GM19452 (cell line): ENCODE data around the gene PRDM15.

Experiments used
- ATAC-seq: cut with Tn5 transposase; IDR thresholded peaks from one replicate; pipeline ENCODE4 v1.9.1; 2021; ENCODE audit not compliant: unreplicated experiment

The PRDM15 gene

DNA sequence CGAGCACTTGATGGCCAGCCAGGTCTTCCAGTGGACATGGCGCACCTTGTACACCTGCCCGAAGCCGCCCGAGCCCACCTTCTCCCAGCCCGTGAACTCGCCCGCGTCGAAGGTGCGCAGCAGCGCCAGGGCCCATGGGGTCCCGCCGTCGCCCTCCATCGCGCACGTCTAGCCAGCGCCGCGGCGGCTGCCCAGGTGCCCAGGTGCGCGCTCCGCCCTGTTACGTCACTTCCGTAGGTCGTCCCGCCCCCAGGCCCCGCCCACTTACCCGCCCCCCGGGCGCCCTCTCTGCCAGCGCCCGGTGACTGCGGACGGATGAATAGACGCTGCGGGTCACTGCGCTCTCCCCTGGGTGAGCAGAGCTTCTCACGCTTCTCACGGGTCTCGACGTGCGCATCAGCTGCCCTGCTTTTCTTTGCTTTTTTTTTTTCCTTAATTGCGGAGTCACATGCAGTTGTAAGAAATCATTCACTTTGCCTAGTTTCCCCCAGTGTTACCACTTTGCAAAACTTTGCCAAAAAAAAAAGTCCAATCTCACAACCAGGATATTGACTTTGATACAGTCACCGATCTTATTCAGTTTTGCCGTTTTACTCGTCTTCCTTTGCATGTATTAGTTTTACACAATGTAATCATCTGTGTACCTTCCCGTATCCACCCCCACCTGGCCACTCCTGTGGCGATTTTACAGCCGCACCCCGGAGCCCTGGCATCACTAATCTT is 112.1 kb downstream of the PRDM15 start, which contains the start of gene RIPK4:
RIPK4 (minus strand) TSS at position 170 of the 723 bp plus-strand sequence; CDS start at position 159, 11 bp downstream.
- no peak for ATAC-seq

DNA sequence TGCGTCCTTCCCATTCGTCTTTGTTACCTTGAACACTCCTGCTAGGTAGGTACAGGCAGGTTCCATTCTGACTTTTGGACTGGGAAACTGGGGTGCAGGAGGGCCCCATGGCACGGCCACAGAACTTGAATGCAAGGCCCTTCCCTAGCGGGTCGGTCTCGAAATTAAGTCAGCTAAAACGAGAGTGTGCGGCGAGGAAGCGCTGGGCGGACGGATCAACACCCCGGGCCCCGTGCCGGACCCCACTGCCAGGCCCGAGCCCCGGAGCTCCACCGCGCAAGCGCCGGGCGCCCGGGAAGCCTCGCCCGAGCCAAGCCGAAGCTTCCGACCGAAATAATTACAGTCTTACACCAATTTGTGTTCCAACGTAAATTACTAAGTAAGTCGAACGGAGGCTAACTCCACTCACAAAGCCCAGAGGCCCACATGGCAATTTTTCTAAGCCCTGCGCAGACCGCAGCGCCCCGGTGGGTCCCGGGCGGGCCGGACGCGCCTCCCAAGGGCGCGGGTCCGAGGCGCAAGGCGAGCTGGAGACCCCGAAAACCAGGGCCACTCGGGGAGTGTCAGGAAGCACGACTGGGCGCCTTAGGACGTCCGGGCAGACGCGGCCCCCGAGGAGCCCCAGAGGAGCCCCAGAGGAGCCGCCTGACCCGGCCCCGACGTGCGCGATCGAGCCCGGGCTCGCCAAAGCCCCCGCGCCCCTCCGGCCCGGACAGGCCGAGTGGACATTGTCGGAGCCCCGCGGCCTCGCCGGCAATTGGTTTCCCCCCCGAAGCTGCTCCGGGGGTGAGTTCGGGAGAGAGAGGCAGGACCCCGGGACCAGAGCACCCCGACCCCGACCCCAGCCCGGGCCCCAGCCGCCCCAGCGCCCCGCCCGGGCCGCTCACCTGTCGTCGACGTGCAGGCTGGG is 112.9 kb downstream of the PRDM15 start:
- no peak for ATAC-seq

DNA sequence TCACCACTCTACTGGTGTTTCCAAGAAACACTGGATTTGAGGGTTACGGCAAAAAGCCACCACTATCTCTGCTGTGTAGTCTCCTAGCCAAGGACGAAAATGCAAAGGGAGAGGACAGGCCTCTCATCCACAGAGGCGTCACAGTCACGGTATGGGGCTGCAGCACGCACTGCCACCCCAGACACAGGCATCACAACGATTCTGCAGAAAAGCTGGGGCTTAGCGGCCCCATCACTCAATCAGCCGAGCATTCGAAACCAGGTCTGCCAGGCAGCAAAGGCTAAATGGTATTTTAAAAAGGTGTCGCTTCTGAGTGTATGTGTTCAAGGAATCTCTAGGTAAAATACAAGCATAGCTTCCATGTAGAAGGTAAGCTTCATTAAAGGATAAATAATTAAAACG is 113.7 kb downstream of the PRDM15 start:
- ATAC-seq, result no peak

DNA sequence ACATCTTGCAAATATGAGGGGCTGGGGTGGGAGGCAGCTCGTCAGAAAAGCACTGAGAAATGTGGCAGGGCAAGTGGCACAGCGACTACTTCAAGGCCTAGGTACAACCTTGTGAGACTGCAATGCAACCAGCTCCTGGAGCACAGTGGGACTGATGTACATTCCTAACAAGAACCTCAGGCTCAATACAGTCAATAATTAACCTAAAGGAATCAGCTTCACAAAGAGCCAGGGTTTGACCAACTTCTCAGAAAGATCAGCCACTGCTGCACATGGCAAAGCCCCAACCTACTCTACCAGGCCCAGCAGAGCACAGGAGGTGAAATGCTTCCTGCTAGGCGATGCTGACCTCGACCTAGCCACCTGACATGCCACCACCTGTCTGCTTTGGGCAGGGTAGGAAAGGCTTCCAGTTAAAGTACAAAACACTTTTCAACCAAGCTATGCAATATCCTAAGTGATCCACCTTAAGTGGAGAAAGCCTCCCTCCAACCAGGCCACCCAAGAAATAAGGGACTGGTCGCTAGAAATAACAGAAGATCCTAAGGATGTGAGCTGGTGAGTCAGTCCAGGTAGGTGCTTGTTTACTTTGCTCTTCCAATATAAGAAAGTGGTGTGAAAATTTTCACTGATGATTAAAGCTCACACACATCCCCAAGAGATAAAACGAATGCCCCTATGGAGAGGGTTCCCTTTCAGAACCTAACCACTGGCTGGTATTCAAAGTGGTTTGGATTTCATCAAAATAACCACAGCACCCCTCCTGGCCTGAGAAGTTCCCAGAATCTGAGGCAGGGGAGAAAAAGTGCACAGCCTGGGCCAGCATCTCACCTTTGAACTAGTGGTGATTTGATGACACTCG is 114.4 kb downstream of the PRDM15 start:
- no peak for ATAC-seq

DNA sequence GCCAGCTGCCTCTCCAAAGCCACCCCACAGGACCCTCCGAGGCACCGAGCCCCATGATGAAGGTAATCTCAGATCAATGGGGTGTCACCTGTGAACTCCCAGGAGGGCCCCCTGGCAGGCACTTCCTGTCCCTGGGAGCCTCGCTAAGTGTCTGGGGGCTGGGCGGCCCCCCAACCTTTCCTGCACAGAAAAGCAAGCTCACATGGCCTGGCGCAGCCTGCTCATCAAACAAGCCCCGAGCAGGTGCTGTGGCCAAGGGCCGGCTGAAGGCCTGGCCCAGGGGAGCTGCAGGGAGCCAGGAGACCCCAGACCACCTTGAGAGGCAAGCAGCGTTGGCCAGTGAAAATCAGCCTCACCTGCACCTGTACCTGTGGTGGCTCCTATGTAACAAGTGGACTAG is 115.1 kb downstream of the PRDM15 start:
- ATAC-seq, result no peak

DNA sequence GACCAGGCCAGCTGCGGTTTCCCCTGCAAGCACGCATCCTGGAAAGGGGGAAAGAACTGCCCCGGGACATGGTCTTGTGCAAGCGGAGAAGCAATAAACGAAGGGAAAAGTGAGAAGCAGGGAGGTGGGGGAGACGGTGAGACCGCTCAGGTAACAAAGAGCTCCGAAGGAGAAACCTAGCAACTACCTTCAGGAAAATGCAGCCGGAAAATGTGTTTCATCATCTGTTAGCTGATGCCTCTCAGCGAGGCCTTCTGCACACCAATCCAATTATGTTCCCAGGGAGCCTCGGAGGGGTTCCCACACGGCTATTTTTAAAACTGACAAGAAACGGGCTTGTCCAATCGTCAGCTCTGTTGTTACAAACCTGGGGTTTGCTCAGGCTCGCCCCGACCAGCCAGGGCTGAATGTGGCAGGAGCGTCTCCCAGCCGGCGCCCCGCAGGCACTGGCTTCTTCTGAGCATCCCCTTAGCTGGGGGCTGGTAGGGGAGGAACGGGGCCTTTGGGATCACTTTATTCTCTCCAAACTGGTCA is 115.7 kb downstream of the PRDM15 start:
- no peak for ATAC-seq

DNA sequence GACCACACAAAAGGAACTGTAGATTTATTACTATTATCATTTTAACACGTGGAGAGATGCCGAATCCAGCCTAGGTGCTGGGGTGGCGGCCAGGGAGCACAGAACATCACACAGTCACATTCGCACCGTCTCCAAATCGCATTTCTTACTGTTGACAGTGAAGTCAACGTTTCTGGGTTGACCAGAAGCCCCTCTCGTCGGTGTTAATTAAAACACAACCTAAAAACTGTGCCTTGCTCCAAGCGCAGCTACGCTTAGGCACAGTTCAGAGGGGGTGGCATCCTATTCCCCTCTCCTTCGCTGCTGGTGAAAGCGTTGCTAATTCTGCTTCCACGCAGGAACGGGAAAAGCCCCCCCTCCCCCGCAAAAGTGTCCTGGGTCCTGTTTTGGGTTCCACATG is 116.4 kb downstream of the PRDM15 start:
- ATAC-seq, result no peak

DNA sequence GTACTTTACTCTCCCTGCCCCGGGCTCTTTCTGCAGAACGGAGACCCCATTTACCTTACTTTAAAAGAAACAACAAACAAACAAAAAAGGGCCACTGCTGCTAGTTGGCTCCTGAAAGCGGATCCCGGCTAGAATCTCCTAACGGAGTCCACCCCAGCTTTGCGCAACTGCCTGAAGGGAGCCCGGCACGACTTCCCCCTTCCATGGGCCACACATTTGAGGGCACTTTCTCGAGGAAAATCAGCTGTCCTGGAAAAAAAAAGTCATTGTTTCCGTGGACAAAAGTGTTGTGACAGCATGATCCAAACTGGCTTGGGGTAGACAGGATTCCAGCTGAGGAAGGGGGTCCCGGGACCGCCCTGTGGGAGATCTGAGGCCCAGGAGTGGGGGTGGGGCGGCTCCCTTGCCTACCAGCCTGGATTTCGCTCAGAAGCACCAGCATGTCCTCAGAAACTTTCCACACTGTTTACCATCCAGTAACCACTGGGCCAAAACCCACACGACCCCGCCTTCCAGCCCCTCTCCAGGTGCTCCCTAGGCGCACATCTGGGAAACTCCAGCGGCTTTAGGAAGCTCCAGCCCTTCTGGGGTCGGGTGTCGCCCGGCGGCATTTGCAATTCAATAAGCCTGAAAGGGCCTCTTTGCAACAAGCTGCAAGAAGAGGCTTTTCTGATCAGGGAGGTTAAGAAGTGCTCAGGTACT is 117.1 kb downstream of the PRDM15 start:
- ATAC-seq, result no peak

DNA sequence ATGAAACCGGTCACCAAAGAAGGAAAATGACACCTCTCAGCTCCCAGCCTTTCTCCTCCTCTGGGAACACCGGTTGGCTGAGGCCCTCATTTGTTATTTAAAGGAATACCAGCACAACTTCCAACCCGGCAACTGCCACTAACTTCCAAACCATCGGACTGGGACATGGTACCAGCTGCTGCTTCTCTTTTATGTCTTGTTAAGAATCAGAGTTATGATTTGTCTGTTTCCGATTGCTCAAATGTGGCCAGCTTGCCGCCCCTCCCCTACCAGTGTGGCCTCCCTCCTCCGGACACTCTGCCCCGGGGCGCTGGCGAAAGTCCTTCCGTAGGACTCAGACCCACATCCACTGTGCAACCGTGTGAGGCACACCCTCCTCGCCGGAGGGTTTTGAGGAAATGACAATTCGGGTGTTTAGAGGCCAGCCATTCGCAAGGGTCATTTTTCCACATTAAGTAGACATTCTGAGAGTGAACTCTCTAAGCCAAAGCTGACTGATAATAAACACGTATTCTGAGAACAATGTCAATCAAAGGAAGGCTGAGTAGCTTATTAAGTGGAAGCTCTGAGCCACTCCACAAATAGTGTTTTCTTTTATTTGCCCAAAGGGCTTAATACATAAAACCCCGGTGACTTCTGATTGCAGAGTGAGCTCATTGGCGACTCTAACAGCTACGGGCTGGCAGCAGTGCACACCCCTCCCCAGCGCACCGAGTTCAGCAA is 117.8 kb downstream of the PRDM15 start:
- ATAC-seq, result no peak

DNA sequence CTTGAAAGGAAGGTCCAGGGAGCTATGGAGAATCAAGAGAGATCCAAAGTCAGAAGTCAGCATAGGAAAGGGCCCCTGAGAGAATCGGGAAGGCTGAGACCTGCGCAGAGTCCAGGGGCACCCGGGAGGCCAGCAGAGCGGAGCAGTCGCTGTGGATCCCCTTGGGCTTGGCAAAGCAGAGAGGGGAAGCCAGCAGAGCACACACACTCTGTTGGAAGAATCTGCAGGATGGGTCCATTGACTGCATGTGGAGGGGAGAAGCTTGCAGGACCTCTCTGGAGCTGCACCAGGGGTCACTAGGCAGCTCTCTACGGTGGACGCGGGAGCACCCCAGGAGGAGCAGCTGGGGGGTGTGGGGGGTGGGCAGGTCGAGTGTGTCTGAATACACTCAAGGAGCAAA is 118.7 kb downstream of the PRDM15 start:
- no peak for ATAC-seq

DNA sequence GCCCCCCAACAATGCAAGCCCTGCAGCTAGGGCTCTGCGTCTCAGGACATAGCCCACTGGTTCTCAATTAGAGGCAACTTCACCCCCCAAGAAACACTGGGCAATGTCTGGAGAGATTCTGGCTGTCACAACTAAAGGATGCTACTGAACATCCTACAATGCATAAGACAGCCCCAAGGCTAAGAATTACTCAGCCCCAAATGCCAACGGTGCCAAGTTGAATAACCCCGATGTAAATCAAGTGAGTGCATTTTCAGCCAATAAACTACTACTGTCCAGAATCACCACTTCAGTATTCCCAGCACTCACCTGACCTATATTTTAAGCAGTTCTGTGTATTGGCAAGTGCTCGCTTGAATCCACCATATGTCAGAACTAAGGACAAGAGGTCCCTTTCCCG is 119.2 kb downstream of the PRDM15 start:
- no peak for ATAC-seq

DNA sequence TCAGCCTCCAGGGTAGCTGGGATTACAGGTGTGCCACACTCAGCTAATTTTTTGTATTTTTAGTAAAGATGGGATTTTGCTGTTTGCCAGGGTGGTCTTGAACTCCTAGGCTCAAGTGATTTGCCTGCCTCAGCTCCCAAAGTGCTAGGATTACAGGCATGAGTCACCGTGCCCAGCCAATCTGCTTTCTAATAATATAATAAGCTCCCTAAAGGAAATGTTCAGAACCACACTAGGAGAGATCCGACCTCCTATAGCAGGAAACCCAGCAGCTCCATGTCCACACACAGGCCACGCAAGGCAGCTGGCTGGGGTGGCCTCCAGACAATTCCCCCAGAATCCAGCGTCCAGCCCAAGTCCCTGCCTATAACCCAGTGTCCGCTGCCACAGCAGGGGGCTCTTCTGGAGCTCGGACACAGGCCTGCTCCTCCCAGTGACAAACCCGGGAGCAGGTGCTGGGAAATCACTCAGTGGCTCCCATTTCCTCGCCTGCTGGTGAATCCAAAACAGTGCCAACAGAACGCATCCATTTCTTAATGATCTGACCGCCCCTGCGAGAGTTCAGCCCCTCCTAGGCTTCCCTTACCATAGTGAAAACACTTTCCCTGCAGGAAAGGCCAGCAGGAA is 119.8 kb downstream of the PRDM15 start:
- no peak for ATAC-seq

DNA sequence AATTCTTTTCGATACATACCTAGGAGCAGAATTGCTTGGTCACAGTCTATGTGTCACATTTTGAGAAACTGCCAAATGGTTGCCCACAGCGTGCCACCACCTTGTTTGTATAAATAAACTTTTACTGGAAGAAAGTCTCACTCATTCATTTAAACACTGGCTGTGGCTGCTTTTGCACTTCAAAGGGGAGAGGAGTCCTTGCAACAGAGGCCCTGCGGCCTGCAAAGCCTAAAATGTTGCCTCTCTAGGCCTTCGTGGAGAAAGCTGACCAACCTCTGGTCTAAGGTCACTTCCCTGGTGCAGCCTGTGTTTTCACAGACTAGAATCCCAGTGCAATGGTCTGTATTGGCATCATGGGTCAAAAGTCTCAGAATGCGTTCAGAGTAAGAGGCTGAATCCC is 120.6 kb downstream of the PRDM15 start:
- no peak for ATAC-seq

DNA sequence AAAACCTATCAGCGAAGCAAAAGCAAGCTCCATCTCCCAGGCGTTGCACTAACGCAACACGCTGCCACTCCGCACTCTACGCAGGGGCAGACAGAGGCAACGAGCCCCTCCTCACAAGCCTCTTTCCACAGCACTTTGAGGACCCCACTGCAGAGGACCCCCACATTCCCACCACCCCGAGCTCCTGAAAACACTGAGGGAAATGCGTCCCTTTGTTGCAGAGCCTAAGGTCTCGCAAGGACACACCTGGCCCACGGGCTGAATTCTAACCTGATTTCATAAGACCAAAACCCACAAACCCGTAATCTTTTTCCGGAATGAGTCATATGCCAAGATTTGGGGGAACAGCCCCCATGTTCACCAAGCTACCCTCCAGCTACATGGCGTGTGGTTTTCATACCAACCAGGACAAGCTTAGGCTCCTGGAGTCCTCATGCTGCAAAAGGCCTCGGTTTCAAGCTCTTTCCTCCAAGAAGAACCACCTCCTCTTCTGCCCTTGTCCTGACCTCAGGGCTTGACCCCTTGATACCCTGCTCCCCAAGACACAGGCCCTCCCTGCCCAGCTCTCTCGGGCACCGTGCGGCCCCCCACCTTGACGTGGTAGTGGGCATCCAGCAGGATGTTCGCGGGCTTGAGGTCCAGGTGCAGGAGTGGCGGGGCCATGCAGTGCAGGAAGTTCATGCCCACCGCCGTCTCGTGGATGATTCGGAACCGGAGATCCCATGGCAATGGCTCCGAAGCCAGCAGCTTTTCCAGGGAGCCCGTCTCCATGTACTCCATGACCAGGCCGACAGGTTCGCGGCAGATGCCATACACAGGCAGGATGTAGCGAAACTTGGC is 123.0 kb downstream of the PRDM15 start:
- no peak for ATAC-seq

DNA sequence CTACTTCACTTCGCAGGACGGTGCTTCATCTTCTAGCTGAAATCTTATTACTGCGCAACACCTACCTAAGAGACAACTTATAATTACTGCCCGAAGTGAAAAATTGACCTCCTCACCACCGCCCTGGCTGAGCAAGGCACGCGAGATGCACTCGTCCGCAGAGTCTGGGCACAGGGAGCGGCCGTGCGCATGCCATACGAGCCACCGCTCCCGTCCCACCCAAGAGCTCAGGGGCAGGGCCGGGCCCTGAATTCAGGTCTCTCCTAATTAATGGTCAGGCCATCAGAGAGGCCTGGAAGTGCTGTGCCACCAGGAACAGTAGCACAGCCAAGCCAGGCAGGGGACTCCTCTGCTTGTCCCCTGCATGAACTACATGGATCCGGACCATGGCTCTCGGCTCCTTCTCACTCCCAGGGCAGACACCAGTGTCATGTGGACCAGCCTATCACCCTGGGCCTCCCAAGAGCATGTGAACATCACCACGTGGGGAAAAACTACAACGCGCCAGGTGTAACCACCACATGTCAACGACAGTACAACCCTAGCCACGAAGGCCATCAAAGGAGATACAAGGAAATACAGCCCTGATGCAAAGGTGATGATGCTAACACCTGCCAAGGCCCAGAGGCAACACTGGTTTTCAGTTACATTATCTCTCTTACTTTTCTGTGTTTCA is 123.7 kb downstream of the PRDM15 start:
- no peak for ATAC-seq

DNA sequence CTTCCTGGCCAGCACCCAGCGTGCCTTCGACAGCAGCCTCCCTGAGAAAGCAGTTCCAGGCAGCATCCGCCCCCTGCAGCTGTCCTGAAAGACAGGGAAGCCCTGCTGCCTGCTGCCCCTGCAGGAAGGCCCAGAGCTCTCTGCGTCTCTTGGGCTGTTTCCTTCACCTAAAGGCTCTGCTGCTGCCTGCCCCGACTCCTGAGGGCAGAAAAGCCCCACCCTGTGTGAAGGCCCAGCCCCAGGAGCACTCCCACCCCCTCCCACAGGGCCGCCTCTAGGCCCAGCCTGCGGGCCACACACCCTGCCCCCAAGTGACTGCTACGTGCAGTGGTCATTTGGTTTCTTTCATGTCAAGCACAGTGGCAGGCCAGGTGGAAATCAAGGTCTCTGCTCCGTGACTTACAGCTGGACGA is 124.7 kb downstream of the PRDM15 start:
- ATAC-seq, result no peak

DNA sequence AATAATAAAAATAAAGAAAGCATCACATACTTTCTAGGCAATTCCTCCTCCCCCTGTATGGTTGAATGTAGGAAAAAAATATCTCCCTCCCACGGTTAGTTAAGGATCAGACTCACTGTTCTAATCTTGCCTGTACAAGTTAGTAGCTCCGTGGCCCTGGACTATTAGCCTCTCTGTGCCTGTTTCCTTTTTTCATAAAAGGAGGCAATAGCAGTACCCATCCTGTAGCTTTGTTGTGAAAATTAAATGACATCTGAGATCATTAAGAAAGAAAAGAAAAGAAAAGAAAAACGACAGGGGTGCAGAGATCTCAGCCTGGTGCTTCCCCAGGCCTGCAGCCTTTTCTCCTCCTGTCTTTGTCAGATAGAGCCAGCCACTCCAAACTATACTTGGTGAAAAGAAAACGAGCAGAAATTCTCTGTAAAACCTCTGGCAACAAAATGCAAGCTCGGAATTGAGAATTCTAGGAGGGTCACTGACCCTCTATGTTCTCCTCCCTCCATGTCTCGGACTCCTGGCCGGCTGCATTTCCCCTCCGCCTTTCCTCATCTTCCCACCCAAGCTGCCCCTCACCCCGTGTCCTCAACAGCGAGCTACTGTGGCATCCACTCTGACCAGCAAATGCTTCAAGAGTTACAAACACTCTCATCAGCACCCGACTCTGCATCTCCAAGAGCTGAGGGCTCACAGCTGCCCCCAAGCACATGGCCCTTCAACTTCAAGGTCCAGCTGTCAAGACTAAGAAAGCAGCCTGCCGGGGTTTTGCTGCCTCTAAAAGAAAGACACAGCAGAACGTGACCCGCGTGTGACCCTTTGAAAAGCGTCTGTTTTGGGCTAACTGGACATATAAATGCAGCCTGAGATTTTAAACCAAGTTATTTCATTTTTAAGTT is 125.9 kb downstream of the PRDM15 start:
- no peak for ATAC-seq
